ENCODE measurements around the gene ZNF367.

DNA sequence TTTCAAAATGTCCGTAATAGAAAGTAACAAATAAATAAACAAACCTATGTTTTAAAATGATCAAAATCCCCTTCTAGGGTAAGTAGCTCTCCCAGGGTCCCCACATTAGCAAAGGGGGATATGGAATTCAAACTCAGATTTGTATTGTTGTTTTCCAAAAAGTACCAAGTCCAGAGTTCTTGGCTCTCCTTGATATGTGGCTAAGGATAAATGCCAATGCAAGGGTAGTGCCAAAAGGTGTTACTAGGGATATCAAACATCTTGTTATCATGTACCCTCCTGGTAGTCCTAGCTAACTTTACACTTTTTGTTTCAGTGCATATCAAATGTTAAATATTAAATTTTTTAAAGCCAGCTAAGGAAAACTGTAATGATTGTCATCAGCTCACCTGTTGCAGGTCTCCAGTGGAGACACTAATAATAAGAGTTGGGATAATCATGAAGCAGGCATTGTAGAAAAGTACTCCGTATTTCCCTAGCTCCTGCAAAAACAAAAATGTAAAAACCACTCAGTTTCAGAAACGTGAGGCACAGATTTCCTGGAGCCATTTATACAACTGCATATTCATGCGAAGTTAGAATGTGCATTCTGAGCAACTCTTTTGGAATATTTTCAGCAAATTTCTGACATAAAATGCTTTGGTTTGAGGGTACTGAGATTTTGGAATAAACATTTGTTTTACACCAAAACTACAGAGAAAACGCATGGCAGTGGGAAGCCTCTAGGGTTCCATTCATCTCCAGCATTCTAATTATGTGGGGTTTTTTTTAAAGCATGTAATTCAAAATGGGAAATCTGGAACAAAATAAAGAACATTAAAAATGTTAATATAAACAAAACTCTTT lies 74.4 kb downstream of the ZNF367 start:
- TF ChIP-seq, protein P1, sequence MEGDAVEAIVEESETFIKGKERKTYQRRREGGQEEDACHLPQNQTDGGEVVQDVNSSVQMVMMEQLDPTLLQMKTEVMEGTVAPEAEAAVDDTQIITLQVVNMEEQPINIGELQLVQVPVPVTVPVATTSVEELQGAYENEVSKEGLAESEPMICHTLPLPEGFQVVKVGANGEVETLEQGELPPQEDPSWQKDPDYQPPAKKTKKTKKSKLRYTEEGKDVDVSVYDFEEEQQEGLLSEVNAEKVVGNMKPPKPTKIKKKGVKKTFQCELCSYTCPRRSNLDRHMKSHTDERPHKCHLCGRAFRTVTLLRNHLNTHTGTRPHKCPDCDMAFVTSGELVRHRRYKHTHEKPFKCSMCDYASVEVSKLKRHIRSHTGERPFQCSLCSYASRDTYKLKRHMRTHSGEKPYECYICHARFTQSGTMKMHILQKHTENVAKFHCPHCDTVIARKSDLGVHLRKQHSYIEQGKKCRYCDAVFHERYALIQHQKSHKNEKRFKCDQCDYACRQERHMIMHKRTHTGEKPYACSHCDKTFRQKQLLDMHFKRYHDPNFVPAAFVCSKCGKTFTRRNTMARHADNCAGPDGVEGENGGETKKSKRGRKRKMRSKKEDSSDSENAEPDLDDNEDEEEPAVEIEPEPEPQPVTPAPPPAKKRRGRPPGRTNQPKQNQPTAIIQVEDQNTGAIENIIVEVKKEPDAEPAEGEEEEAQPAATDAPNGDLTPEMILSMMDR (IDR thresholded peaks at IDR 0.05): no peak
- no peak for TF ChIP-seq EZH2phosphoT487 (IDR thresholded peaks at IDR 0.05)
- no peak for TF ChIP-seq EZH2 (IDR thresholded peaks at IDR 0.05)
